ENCODE results near the gene ECI1. TPM values are rescaled to one million over a fixed set of nuclear protein-coding genes. Genes with fewer than 3 reads are reported as not detected.

ECI1 gene
- total RNA-seq, 2 experiments from 2014 or later = 10.1 to 12.5 TPM

DNA sequence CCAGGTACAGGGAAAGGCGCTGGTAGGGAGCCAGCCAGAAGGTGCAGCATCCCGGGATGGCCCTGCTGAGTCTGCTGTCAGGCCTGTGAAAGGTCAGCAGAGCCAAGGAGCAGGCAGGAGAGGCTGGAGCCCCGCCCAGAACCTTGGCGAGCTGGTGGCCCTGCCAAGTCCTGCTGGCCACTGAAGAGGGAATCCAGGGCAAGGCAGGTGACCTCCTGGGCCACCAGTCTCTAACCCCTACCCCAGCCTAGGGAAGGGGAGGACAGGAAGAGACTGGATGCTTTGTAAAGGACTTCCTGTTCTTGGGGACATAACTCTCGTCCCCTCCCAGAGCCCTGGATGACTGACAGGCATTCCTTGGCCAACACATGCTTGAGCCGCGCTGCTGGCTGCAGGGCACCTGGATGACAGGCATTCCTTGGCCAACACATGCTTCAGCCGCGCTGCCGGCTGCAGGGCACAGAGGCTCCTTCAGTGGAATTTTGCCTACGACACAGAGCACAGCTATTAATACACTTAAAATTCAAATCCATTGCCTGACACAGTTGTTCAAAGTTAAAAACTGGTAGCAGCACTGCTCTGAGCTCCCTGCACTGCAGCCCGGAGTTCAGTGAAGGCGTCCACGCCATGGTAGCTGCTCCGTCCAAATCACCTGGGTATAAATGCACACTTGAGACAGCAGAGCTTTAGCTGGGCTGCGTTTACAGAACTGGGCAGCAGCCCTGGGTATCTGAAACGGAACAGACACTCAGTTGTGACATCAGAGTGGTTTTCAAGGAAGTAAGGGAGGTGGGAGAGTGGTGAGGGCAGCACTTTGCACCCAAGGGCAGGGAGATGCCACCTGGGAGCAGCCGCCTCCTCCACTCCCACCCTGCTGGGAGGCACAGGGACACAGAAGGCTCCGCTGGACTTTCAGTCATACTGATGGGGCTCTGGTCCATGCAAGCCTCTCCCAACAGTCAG lies 38.7 kb downstream of the ECI1 start:
- Histone ChIP-seq H3K4me1 (ENCODE audit: insufficient read depth, low read length) (peaks cover 25% of the 10 kb centered on the region), H3K9me3 (ENCODE audit: control insufficient read depth in 1 of 2, insufficient read depth in 1 of 2, low read length in 2 of 2) (no peaks in the 10 kb centered on the region), H3K36me3 (ENCODE audit: insufficient read depth, low read length) (peaks cover 20% of the 10 kb centered on the region), H3K27me3 (ENCODE audit: control insufficient read depth in 1 of 2, insufficient read depth in 2 of 2, low read length in 2 of 2) (no peaks in the 10 kb centered on the region), H3K27ac (ENCODE audit: low read depth in 1 of 2, low read length in 2 of 2) (no peak overlapping the region), H3K4me3 (ENCODE audit: low read length) (no peak overlapping the region)
- H3K27me3 Mint-ChIP-seq = no peaks in the 10 kb centered on the region
- ATAC-seq (ENCODE audit: poor library complexity) (no peak), DNase-seq (no peak)
- H3K4me3 Mint-ChIP-seq = peak overlapping the region; percentile 85
- no peaks in the 10 kb centered on the region for H3K9me3 Mint-ChIP-seq
- peaks cover 6% of the 10 kb centered on the region for H3K36me3 Mint-ChIP-seq (ENCODE audit: low read depth)
- TF ChIP-seq, protein P1, sequence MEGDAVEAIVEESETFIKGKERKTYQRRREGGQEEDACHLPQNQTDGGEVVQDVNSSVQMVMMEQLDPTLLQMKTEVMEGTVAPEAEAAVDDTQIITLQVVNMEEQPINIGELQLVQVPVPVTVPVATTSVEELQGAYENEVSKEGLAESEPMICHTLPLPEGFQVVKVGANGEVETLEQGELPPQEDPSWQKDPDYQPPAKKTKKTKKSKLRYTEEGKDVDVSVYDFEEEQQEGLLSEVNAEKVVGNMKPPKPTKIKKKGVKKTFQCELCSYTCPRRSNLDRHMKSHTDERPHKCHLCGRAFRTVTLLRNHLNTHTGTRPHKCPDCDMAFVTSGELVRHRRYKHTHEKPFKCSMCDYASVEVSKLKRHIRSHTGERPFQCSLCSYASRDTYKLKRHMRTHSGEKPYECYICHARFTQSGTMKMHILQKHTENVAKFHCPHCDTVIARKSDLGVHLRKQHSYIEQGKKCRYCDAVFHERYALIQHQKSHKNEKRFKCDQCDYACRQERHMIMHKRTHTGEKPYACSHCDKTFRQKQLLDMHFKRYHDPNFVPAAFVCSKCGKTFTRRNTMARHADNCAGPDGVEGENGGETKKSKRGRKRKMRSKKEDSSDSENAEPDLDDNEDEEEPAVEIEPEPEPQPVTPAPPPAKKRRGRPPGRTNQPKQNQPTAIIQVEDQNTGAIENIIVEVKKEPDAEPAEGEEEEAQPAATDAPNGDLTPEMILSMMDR (IDR thresholded peaks at IDR 0.05) = no peak
- POLR2A ChIA-PET = interaction anchor here (0.6 to 1.1 kb wide), 2 partner anchors 10 to 27 kb away, joined by 3 to 5 read pairs; partner anchors contain the start of gene E4F1
- CTCF ChIA-PET = no interaction called here
- H3K4me1 Mint-ChIP-seq (ENCODE audit: low read depth) = peaks cover 11% of the 10 kb centered on the region
- intact Hi-C loops (cut with DNase I, micrococcal nuclease) = loop anchor here in 1 of 2 experiments (10.0 kb wide), 1 partner anchor 798 kb away; the partner anchor contains the start of gene UNKL
- peak overlapping the region; percentile 66 for H3K27ac Mint-ChIP-seq

DNA sequence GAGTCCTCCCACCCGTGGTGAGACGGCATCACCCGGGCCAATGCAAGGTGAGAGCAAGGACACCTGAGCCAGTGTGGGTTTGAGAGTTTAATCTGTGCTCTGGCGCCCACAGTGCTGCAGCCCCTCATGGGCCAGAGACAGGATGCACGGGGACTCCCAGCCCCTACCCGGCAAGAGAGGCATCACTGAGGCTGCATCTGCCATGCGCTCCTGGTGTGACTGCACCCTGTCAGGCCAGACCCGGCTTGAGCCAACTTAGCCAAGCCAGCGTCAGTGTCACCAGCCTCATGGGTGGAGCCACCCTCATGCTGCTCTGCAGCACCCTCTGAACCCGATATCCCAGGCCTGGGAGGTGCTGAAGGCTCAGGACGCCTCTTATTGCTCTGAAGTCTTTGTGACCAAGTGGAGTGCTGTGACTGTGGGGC lies 39.5 kb downstream of the ECI1 start:
- TF ChIP-seq, protein P1 (IDR thresholded peaks at IDR 0.05) = no peak
- Mint-ChIP-seq H3K4me3 (peak overlapping the region; percentile 55), H3K27ac (peak overlapping the region; percentile 24), H3K4me1 (ENCODE audit: low read depth) (peaks cover 11% of the 10 kb centered on the region), H3K9me3 (no peaks in the 10 kb centered on the region), H3K27me3 (no peaks in the 10 kb centered on the region), H3K36me3 (ENCODE audit: low read depth) (peaks cover 10% of the 10 kb centered on the region)
- ChIA-PET CTCF (no interaction called here), POLR2A (interaction anchor here (0.6 to 1.3 kb wide), 2 partner anchors 28 to 247 kb away, joined by 3 read pairs; partner anchors contain the start of gene RPS2)
- no peak overlapping the region for H3K27ac ChIP-seq (ENCODE audit: low read depth in 1 of 2, low read length in 2 of 2)
- H3K27me3 ChIP-seq (ENCODE audit: control insufficient read depth in 1 of 2, insufficient read depth in 2 of 2, low read length in 2 of 2) = no peaks in the 10 kb centered on the region
- intact Hi-C loops (cut with DNase I, micrococcal nuclease) = loop anchor here in 1 of 2 experiments (10.0 kb wide), 1 partner anchor 797 kb away; the partner anchor contains the start of gene UNKL
- H3K36me3 ChIP-seq (ENCODE audit: insufficient read depth, low read length) = peaks cover 27% of the 10 kb centered on the region
- ATAC-seq (ENCODE audit: poor library complexity) (no peak), DNase-seq (no peak)
- H3K4me3 ChIP-seq (ENCODE audit: low read length) = no peak overlapping the region
- no peaks in the 10 kb centered on the region for H3K9me3 ChIP-seq (ENCODE audit: control insufficient read depth in 1 of 2, insufficient read depth in 1 of 2, low read length in 2 of 2)
- H3K4me1 ChIP-seq (ENCODE audit: insufficient read depth, low read length) = peaks cover 27% of the 10 kb centered on the region

DNA sequence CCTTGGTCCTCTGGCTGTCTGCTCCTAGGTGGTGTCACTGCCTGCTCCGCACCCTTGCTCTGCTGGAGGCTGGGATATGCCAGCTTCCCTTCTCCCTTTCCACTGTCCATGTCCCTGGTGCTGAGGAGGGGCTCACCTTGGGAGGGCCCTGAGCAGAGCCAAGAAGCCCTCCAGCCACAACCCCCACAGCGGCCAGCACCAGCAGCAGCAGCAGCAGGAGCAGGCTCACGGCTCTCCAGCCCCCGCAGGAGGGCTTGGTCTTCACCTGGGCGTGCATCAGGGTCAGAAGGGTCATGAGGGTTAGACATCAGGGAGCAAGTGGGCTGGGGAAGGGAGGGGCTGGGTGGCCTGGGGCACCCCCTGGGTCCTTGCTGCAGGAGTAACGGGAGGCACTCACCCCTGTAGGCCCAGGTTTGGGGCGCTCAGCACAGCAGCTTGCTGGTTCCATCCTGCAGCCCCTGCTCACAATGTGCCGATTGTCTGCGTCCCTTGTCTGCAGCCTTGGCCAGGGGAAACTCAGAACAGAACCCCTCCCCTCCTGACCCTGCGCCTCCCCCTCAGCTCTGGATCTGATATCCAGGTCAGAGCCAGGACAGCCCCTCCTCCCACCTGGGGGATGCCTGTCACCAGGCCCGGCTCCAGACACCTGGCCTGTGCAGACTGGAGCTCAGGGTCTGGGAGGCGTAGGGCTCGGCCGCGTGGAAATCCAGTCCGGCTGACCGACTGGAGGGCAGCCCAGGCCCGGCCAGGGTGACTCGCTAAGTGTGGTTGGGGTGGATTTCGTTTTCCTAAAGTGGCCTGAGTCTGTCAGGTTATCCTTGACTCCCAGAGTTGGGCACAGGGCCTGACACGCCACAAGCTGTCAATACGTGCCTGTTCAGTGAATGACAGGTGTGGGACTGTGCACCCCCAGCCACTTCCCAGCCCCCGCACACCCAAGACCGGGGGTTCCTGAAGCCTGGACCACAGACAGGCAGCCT lies 40.7 kb downstream of the ECI1 start, which contains the start of gene BRICD5:
Gene BRICD5, minus strand, starts transcription at position 478 of the 980 bp plus-strand sequence. Its CDS starts 30 bp downstream, at position 448.
- H3K4me3 Mint-ChIP-seq = peak within 1 kb of the TSS; percentile 11
- DNase-seq (no peak), ATAC-seq (ENCODE audit: poor library complexity) (no peak)
- peak within 1 kb of the TSS; percentile 24 for H3K27ac Mint-ChIP-seq
- H3K27me3 Mint-ChIP-seq = no peaks in the 10 kb centered on the region
- H3K4me1 Mint-ChIP-seq (ENCODE audit: low read depth) = peaks cover 19% of the 10 kb centered on the region
- no peaks in the 10 kb centered on the region for H3K9me3 ChIP-seq (ENCODE audit: control insufficient read depth in 1 of 2, insufficient read depth in 1 of 2, low read length in 2 of 2)
- ChIA-PET POLR2A (interaction anchor here (1.3 kb wide), 1 partner anchor 246 kb away, joined by 3 read pairs; the partner anchor contains the start of gene RPS2), CTCF (no interaction called here)
- no peak within 1 kb of the TSS for H3K27ac ChIP-seq (ENCODE audit: low read depth in 1 of 2, low read length in 2 of 2)
- H3K9me3 Mint-ChIP-seq = no peaks in the 10 kb centered on the region
- intact Hi-C loops (cut with DNase I, micrococcal nuclease) = loop anchor here in 1 of 2 experiments (10.0 kb wide), 1 partner anchor 796 kb away; the partner anchor contains the start of gene UNKL
- H3K36me3 Mint-ChIP-seq (ENCODE audit: low read depth) = peaks cover 16% of the 10 kb centered on the region
- H3K4me1 ChIP-seq (ENCODE audit: insufficient read depth, low read length) = peaks cover 38% of the 10 kb centered on the region
- H3K27me3 ChIP-seq (ENCODE audit: control insufficient read depth in 1 of 2, insufficient read depth in 2 of 2, low read length in 2 of 2) = no peaks in the 10 kb centered on the region
- TF ChIP-seq, protein P1 (IDR thresholded peaks at IDR 0.05) = no peak
- H3K36me3 ChIP-seq (ENCODE audit: insufficient read depth, low read length) = peaks cover 32% of the 10 kb centered on the region
- no peak within 1 kb of the TSS for H3K4me3 ChIP-seq (ENCODE audit: low read length)

Measured in CD4-positive, alpha-beta T cell (primary cell).